HS-5 (cell line): Measurements from ENCODE around the gene RFPL3.
"Not testable (repeated sequence)": the region's sequence is repeated elsewhere in the genome, so short reads cannot be mapped to it uniquely, and the experiment has no call there.

Experiments used
- DNase-seq: peaks from one replicate; pipeline ENCODE4 v3.0.0-alpha.2; 2012; ENCODE audit warnings: low read depth

Gene RFPL3

GRCh38 chr22:32353840-32354239 is 3.8 kb upstream of the RFPL3 start:
- DNase-seq = no peak

GRCh38 chr22:32354360-32355351 is 3.0 kb upstream of the RFPL3 start:
- peak; percentile 58 for DNase-seq

GRCh38 chr22:32355760-32356159 is 1.9 kb upstream of the RFPL3 start:
- no peak for DNase-seq

GRCh38 chr22:32360096-32360495 is 2.4 kb downstream of the RFPL3 start:
- DNase-seq = not testable (repeated sequence)

- no peak for DNase-seq
Observed at GRCh38 chr22:32361257-32361656, 3.6 kb downstream of the RFPL3 start.

GRCh38 chr22:32364210-32364609 is 6.5 kb downstream of the RFPL3 start:
- no peak for DNase-seq

- DNase-seq = no peak
Observed at GRCh38 chr22:32375678-32376450, 18.2 kb downstream of the RFPL3 start.

- DNase-seq = no peak
Observed at GRCh38 chr22:32376681-32377080, 19.0 kb downstream of the RFPL3 start.

GRCh38 chr22:32378707-32379272 is 21.1 kb downstream of the RFPL3 start:
- no peak for DNase-seq

- no peak for DNase-seq
Observed at GRCh38 chr22:32380991-32381390, 23.3 kb downstream of the RFPL3 start.

GRCh38 chr22:32385681-32386080 is 28.0 kb downstream of the RFPL3 start:
- no peak for DNase-seq

- DNase-seq = no peak
Observed at GRCh38 chr22:32389685-32390084, 32.0 kb downstream of the RFPL3 start.

- DNase-seq = no peak
Observed at GRCh38 chr22:32395107-32395506, 37.4 kb downstream of the RFPL3 start.

- no peak for DNase-seq
Observed at GRCh38 chr22:32396255-32396654, 38.6 kb downstream of the RFPL3 start.

GRCh38 chr22:32396746-32397145 is 39.1 kb downstream of the RFPL3 start:
- DNase-seq = no peak

- DNase-seq = no peak
Observed at GRCh38 chr22:32401486-32401885, 43.8 kb downstream of the RFPL3 start.

GRCh38 chr22:32404021-32404420 is 46.4 kb downstream of the RFPL3 start:
- DNase-seq = no peak

- DNase-seq = no peak
Observed at GRCh38 chr22:32407312-32407711, 49.6 kb downstream of the RFPL3 start.

GRCh38 chr22:32407936-32408335 is 50.3 kb downstream of the RFPL3 start:
- DNase-seq = no peak

- DNase-seq = no peak
Observed at GRCh38 chr22:32409977-32410376, 52.3 kb downstream of the RFPL3 start.

- DNase-seq = no peak
Observed at GRCh38 chr22:32410459-32410858, 52.8 kb downstream of the RFPL3 start.
